H1 (cell line): ENCODE results near the gene RBM47. TPM values are rescaled to one million over a fixed set of nuclear protein-coding genes. Genes with fewer than 3 reads are reported as not detected.

Experiments used
- CTCF ChIA-PET: fragments of 300-600 bp; sonication (Branson Sonifier 250); formaldehyde crosslinking; loops from one replicate; lab custom pipeline; 2021; ENCODE audit not compliant: partially characterized antibody; lab: Charles Lee
- POLR2A ChIA-PET: fragments of 300-600 bp; sonication (Branson Sonifier 250); formaldehyde crosslinking; loops from one replicate; lab custom pipeline; 2021; ENCODE audit warnings: inconsistent platforms; ENCODE audit not compliant: partially characterized antibody; lab: Charles Lee
- DNase-seq, 2 experiments: peaks; one replicate each; pipeline versions ENCODE4 v3.0.0 to v3.0.0-alpha.2; 2010 to 2022; ENCODE audit warnings: low spot score in 2 of 2, low read depth in 1 of 2, mixed read lengths in 1 of 2
- FAIRE-seq: peaks from 2 replicates; lab custom pipeline; 2011; peaks lifted over from hg19 to GRCh38; lab: Jason Lieb, UNC
- H2AFZ ChIP-seq: 2 replicates; pipeline ENCODE4 v1.8.1; 2012; ENCODE audit warnings: low read length, inconsistent platforms
- H2AK5ac ChIP-seq: 2 replicates; pipeline ENCODE4 v1.6.1; 2013; ENCODE audit warnings: low read depth, low read length
- H2BK120ac ChIP-seq: replicated peaks from 2 replicates; pipeline ENCODE3; 2013; ENCODE audit warnings: low read depth, low read length, inconsistent platforms
- H2BK12ac ChIP-seq: 2 replicates; pipeline ENCODE4 v1.6.1; 2013; ENCODE audit warnings: low read depth, low read length
- H2BK15ac ChIP-seq: 2 replicates; pipeline ENCODE4 v1.6.1; 2013; ENCODE audit warnings: low read length
- H2BK20ac ChIP-seq: 2 replicates; pipeline ENCODE4 v1.6.1; 2013; ENCODE audit warnings: low read length
- H2BK5ac ChIP-seq: 2 replicates; pipeline ENCODE4 v1.6.1; 2013; ENCODE audit warnings: low read depth, low read length
- H3K14ac ChIP-seq: 2 replicates; pipeline ENCODE4 v1.6.1; 2013; ENCODE audit warnings: inconsistent platforms; ENCODE audit not compliant: insufficient read length
- H3K18ac ChIP-seq: 2 replicates; pipeline ENCODE4 v1.6.1; 2013; ENCODE audit warnings: low read length; ENCODE audit errors: extremely low read depth
- H3K23ac ChIP-seq: 2 replicates; pipeline ENCODE4 v1.6.1; 2013; ENCODE audit warnings: inconsistent platforms; ENCODE audit not compliant: insufficient read length
- H3K23me2 ChIP-seq: 2 replicates; pipeline ENCODE4 v1.6.1; 2013; ENCODE audit warnings: low read depth, low read length
- H3K27ac ChIP-seq: 2 replicates; pipeline ENCODE4 v1.6.1; 2011; ENCODE audit warnings: low read depth, low read length, inconsistent platforms
- H3K27me3 ChIP-seq, 4 experiments: replicated peaks in 1 of 4; 1 replicate in 1 of 4; 2 replicates in 3 of 4; pipeline versions ENCODE4 v1.6.1 to v1.8.1; 2011 to 2013; ENCODE audit warnings: low read length in 3 of 4, mild to moderate bottlenecking in 3 of 4, inconsistent platforms in 2 of 4, mixed read lengths in 2 of 4, moderate library complexity in 1 of 4; ENCODE audit not compliant: control insufficient read depth in 3 of 4, insufficient read depth in 3 of 4; ENCODE audit errors: extremely low read depth in 1 of 4
- H3K36me3 ChIP-seq, 4 experiments: 2 replicates each; pipeline versions ENCODE4 v1.6.1 to v1.8.1; 2011 to 2013; ENCODE audit warnings: mild to moderate bottlenecking in 4 of 4, low read length in 3 of 4, moderate library complexity in 2 of 4, control low read depth in 1 of 4, inconsistent platforms in 1 of 4; ENCODE audit not compliant: insufficient read depth in 4 of 4, control insufficient read depth in 2 of 4
- H3K4ac ChIP-seq: replicated peaks from 2 replicates; pipeline ENCODE3; 2013; ENCODE audit warnings: low read length, low read depth, mixed read lengths, inconsistent platforms; ENCODE audit not compliant: insufficient read length
- H3K4me1 ChIP-seq, 4 experiments: replicated peaks in 1 of 4; 1 replicate in 1 of 4; 2 replicates in 3 of 4; pipeline versions ENCODE4 v1.6.1 to v1.8.1; 2011 to 2013; ENCODE audit warnings: low read length in 3 of 4, inconsistent platforms in 2 of 4, mixed read lengths in 1 of 4; ENCODE audit not compliant: insufficient read depth in 4 of 4, control insufficient read depth in 3 of 4
- H3K4me2 ChIP-seq, 2 experiments: 2 replicates each; pipeline versions ENCODE4 v1.6.1 to v1.8.1; 2011 to 2013; ENCODE audit warnings: low read depth in 2 of 2, low read length in 2 of 2, control low read depth in 1 of 2, inconsistent platforms in 1 of 2, mild to moderate bottlenecking in 1 of 2; ENCODE audit not compliant: insufficient read depth in 1 of 2
- H3K4me3 ChIP-seq, 4 experiments: fragments of 200-600, 300-600 bp in 1 of 4; sonication (generic), shearing (Covaris generic), sonication (Bioruptor Twin) in 1 of 4; 2 replicates each; pipeline versions ENCODE4 v1.5.1 to v1.8.1; 2011 to 2016; ENCODE audit warnings: low read length in 4 of 4, low read depth in 3 of 4, control low read depth in 2 of 4, inconsistent platforms in 2 of 4, mild to moderate bottlenecking in 2 of 4, mixed read lengths in 1 of 4, moderate library complexity in 1 of 4; ENCODE audit not compliant: insufficient read depth in 2 of 4; ENCODE audit errors: extremely low read depth in 1 of 4
- H3K56ac ChIP-seq: replicated peaks from 2 replicates; pipeline ENCODE3; 2013; ENCODE audit warnings: low read depth, mild to moderate bottlenecking, mixed read lengths, low read length, inconsistent platforms; ENCODE audit not compliant: insufficient read length
- H3K79me1 ChIP-seq: 2 replicates; pipeline ENCODE4 v1.6.1; 2013; ENCODE audit warnings: low read depth, low read length, control low read depth
- H3K79me2 ChIP-seq, 2 experiments: 2 replicates each; pipeline versions ENCODE4 v1.6.1 to v1.8.1; 2012 to 2013; ENCODE audit warnings: low read length in 2 of 2, mild to moderate bottlenecking in 2 of 2, inconsistent platforms in 1 of 2; ENCODE audit not compliant: insufficient read depth in 2 of 2, control insufficient read depth in 1 of 2
- H3K9ac ChIP-seq, 4 experiments: replicated peaks in 1 of 4; 1 replicate in 1 of 4; 2 replicates in 3 of 4; pipeline versions ENCODE4 v1.6.1 to v1.8.1; 2011 to 2013; ENCODE audit warnings: low read depth in 3 of 4, low read length in 3 of 4, control low read depth in 2 of 4, mild to moderate bottlenecking in 2 of 4, moderate library complexity in 2 of 4, inconsistent platforms in 1 of 4; ENCODE audit errors: extremely low read depth in 1 of 4
- H3K9me3 ChIP-seq, 2 experiments: 2 replicates each; pipeline versions ENCODE4 v1.6.1 to v1.8.1; 2012 to 2013; ENCODE audit warnings: mild to moderate bottlenecking in 2 of 2, moderate library complexity in 2 of 2, control low read depth in 1 of 2, inconsistent platforms in 1 of 2, low read depth in 1 of 2, low read length in 1 of 2, mixed read lengths in 1 of 2; ENCODE audit not compliant: insufficient read depth in 2 of 2
- H4K20me1 ChIP-seq, 2 experiments: replicated peaks in 1 of 2; 2 replicates each; pipeline versions ENCODE3 to v1.8.1; 2011 to 2013; ENCODE audit warnings: inconsistent platforms in 2 of 2, low read length in 2 of 2, mild to moderate bottlenecking in 1 of 2; ENCODE audit not compliant: insufficient read depth in 2 of 2, control insufficient read depth in 1 of 2
- H4K5ac ChIP-seq: 2 replicates; pipeline ENCODE4 v1.6.1; 2013; ENCODE audit warnings: low read length, low read depth, mixed read lengths, inconsistent platforms; ENCODE audit not compliant: insufficient read length
- H4K8ac ChIP-seq: 2 replicates; pipeline ENCODE4 v1.8.0; 2013; ENCODE audit warnings: mild to moderate bottlenecking, moderate library complexity, low read length, inconsistent platforms; ENCODE audit not compliant: insufficient read depth; ENCODE audit errors: extremely low read depth
- H4K91ac ChIP-seq: replicated peaks from 2 replicates; pipeline ENCODE3; 2013; ENCODE audit warnings: low read length, mixed read lengths, inconsistent platforms; ENCODE audit not compliant: insufficient read length
- CBX8 ChIP-seq: fragments of 300-800, 300-1000 bp; sonication (generic); IDR thresholded peaks from 2 replicates; pipeline ENCODE4 v1.7.1; 2016; ENCODE audit warnings: low read depth, low read length, borderline replicate concordance
- CTCF ChIP-seq, 3 experiments: IDR thresholded peaks; 1 replicate in 2 of 3; 2 replicates in 1 of 3; pipeline versions ENCODE4 v1.5.1 to v1.6.1; 2011; ENCODE audit warnings: low read length in 3 of 3, mild to moderate bottlenecking in 3 of 3, inconsistent platforms in 2 of 3, low read depth in 1 of 3, moderate library complexity in 1 of 3; ENCODE audit not compliant: insufficient read depth in 1 of 3; ENCODE audit errors: control extremely low read depth in 1 of 3
- JUND ChIP-seq: IDR thresholded peaks from 2 replicates; pipeline ENCODE4 v1.6.1; 2011; ENCODE audit warnings: mild to moderate bottlenecking, improper control_type of control experiment, low read length
- NANOG ChIP-seq: IDR thresholded peaks from 2 replicates; pipeline ENCODE4 v1.6.1; 2011; ENCODE audit warnings: low read length, low read depth, mild to moderate bottlenecking, inconsistent platforms; ENCODE audit not compliant: insufficient read depth, poor library complexity, severe bottlenecking
- PHF8 ChIP-seq: fragments of 200-600 bp; sonication (generic); conservative IDR thresholded peaks from 2 replicates; pipeline ENCODE4 v1.7.1; 2012; ENCODE audit warnings: low read depth, mild to moderate bottlenecking, inconsistent platforms, low read length, moderate library complexity
- POLR2AphosphoS5 ChIP-seq: IDR thresholded peaks from 2 replicates; pipeline ENCODE4 v1.6.1; 2011; ENCODE audit warnings: low read depth, low read length
- RAD21 ChIP-seq, 2 experiments: IDR thresholded peaks in 1 of 2; conservative IDR thresholded peaks in 1 of 2; 2 replicates each; pipeline ENCODE4 v1.6.1; 2011; ENCODE audit warnings: low read depth in 2 of 2, low read length in 2 of 2, improper control_type of control experiment in 1 of 2, inconsistent platforms in 1 of 2, mild to moderate bottlenecking in 1 of 2, moderate library complexity in 1 of 2
- RXRA ChIP-seq: IDR thresholded peaks from 2 replicates; pipeline ENCODE4 v1.6.1; 2011; ENCODE audit warnings: low read depth, mild to moderate bottlenecking, low read length, moderate library complexity; ENCODE audit not compliant: insufficient read depth
- TAF7 ChIP-seq: optimal IDR thresholded peaks from 2 replicates; pipeline ENCODE3; 2011; ENCODE audit warnings: low read depth, mild to moderate bottlenecking, inconsistent platforms, low read length, moderate library complexity, borderline replicate concordance
- TBP ChIP-seq: IDR thresholded peaks from 2 replicates; pipeline ENCODE4 v1.6.1; 2011; ENCODE audit warnings: low read depth, low read length, improper control_type of control experiment
- TCF12 ChIP-seq: IDR thresholded peaks from 2 replicates; pipeline ENCODE4 v1.6.1; 2011; ENCODE audit warnings: low read depth, mild to moderate bottlenecking, low read length
- polyA plus RNA-seq, 7 experiments: library from polyadenylated mRNA; depleted of rRNA in 3 of 7; stranded (reverse) in 5 of 7; unstranded in 2 of 7; fragments of >200 nt in 5 of 7; fragments of 200-250 nt in 2 of 7; gene quantifications; 1 replicate in 5 of 7; 2 replicates in 1 of 7; 4 replicates in 1 of 7; pipeline versions ENCODE4 v1.2.1 to v1.2.3, GENCODE V29; 2011 to 2013; ENCODE audit warnings: missing spikeins in 2 of 7, mixed read lengths in 2 of 7
- total RNA-seq: library from RNA; stranded (reverse); fragmentation: NEBNext Ultra II Directional; extraction: Animal tissue kit (Norgen Biotek cat#: 25700); gene quantifications from 2 replicates; pipeline ENCODE4 v1.2.1, GENCODE V29; 2021

The RBM47 gene
- total and polyA plus RNA-seq, 2 of the 8 experiments (the other 6 are each of a cell fraction or from before 2014, with no cell fraction given) = 42.8 to 78.9 TPM

- no peak for DNase-seq
- H2BK120ac ChIP-seq = no peak overlapping the region
- TF ChIP-seq POLR2AphosphoS5 = no peak
- TF ChIP-seq TCF12 = no peak
- TF ChIP-seq CBX8 = no peak
- TF ChIP-seq CTCF (IDR thresholded peaks at IDR 0.05; ENCODE audit: control extremely low read depth in 1 of 3, insufficient read depth in 1 of 3, low read depth in 1 of 3, low read length in 3 of 3) = no peak
- TF ChIP-seq TAF7 = no peak
- no peak for TF ChIP-seq JUND
- TF ChIP-seq NANOG = no peak
- TF ChIP-seq PHF8 = no peak
- no peak for TF ChIP-seq TBP
- no peak for TF ChIP-seq RXRA
- no peak for TF ChIP-seq RAD21 (IDR thresholded peaks at IDR 0.05 in 1 of 2, conservative IDR thresholded peaks at IDR 0.05 in 1 of 2; ENCODE audit: low read depth in 2 of 2, low read length in 2 of 2)
These were observed 182.8 kb downstream of the RBM47 start for GRCh38 chr4:40446839-40447238.

More at GRCh38 chr4:40446839-40447238, 182.8 kb downstream of the RBM47 start:
- no peak overlapping the region for H3K4me3 ChIP-seq
- no peaks in the 10 kb centered on the region for H3K27me3 ChIP-seq
- H3K4me2 ChIP-seq = no peak overlapping the region
- H3K4ac ChIP-seq = no peak overlapping the region
- no peak overlapping the region for H2AK5ac ChIP-seq
- no peak overlapping the region for H3K9ac ChIP-seq
- no peak overlapping the region for H3K27ac ChIP-seq
- no peaks in the 10 kb centered on the region for H3K79me1 ChIP-seq
- no peaks in the 10 kb centered on the region for H3K9me3 ChIP-seq
- H3K4me1 ChIP-seq = peaks cover 0 to 3% (median 2%) of the 10 kb centered on the region in 4 experiments; a peak in 2 of 7 replicates
- H2BK5ac ChIP-seq = no peak overlapping the region
- FAIRE-seq = no peak
- H2BK15ac ChIP-seq = no peak overlapping the region
- H2BK12ac ChIP-seq = no peak overlapping the region
- no peak overlapping the region for H2BK20ac ChIP-seq
- H3K36me3 ChIP-seq = 0 out of 8 replicates have a peak, but pooled peaks cover 0 to 4% (median 0%) of the 10 kb centered on the region in 4 experiments
- H3K79me2 ChIP-seq = 0 out of 4 replicates have a peak, but pooled peaks cover 0 to 11% of the 10 kb centered on the region in 2 experiments
- no peaks in the 10 kb centered on the region; the same call in none of the 2 replicates for H3K23me2 ChIP-seq
- no peak overlapping the region for H2AFZ ChIP-seq
- POLR2A ChIA-PET = interaction anchor here (0.8 kb wide), 1 partner anchor 389 kb away, joined by 3 read pairs; no protein-coding TSS in a partner anchor
- no peak overlapping the region for H3K18ac ChIP-seq
- CTCF ChIA-PET = interaction anchor here (1.1 to 1.8 kb wide), 3 partner anchors 13 to 130 kb away, joined by 4 to 6 read pairs (median 4); no protein-coding TSS in a partner anchor
- no peak overlapping the region for H4K91ac ChIP-seq
- no peak overlapping the region for H4K5ac ChIP-seq
- no peak overlapping the region for H4K8ac ChIP-seq
- no peak overlapping the region for H3K23ac ChIP-seq
- H3K14ac ChIP-seq = no peak overlapping the region
- no peak overlapping the region for H3K56ac ChIP-seq
- H4K20me1 ChIP-seq = peaks cover 0 to 3% of the 10 kb centered on the region in 2 experiments
